Adrenal gland (tissue), 12 donors: Measurements from ENCODE around the gene LKAAEAR1. TPM values are rescaled to one million over a fixed set of nuclear protein-coding genes. Genes with fewer than 3 reads are reported as not detected.
A peak's percentile ranks its signal among the peaks of the same experiment; 100 is the strongest.

Experiments used
- DNase-seq, 7 donors: peaks; one replicate each; pipeline ENCODE4 v3.0.0-alpha.2; 2019 to 2020
- H3K27ac ChIP-seq, 5 donors: fragments of 200-600 bp; sonication (generic) in 4 of 5; 1 replicate in 3 of 5; 2 replicates in 2 of 5; pipeline versions ENCODE4 v1.5.1 to v1.8.0; 2016 to 2020; ENCODE audit warnings: mild to moderate bottlenecking in 1 of 5
- H3K27me3 ChIP-seq: fragments of 200-600 bp; 2 replicates; pipeline ENCODE4 v1.8.0; 2021
- H3K36me3 ChIP-seq, 2 donors: fragments of 200-600 bp; replicated peaks in 1 of 2; 1 replicate in 1 of 2; 2 replicates in 1 of 2; pipeline versions ENCODE4 v1.5.1 to v1.8.0; 2018 to 2022
- H3K4me1 ChIP-seq, 2 donors: fragments of 200-600 bp; replicated peaks in 1 of 2; 1 replicate in 1 of 2; 2 replicates in 1 of 2; pipeline versions ENCODE4 v1.5.1 to v1.8.0; 2018 to 2021
- H3K4me3 ChIP-seq, 4 donors: fragments of 200-600 bp; sonication (generic) in 3 of 4; one replicate each; pipeline ENCODE4 v1.5.1; 2016 to 2018
- H3K9me3 ChIP-seq, 3 donors: fragments of 200-600 bp; sonication (generic) in 1 of 3; replicated peaks in 1 of 3; 1 replicate in 2 of 3; 2 replicates in 1 of 3; pipeline versions ENCODE4 v1.5.1 to v1.8.0; 2016 to 2021
- CTCF ChIP-seq, 6 experiments: fragments of 450-650 bp in 4 of 6; fragments of 200-600 bp in 2 of 6; sonication (generic) in 1 of 6; IDR thresholded peaks; 1 replicate in 5 of 6; 2 replicates in 1 of 6; pipeline versions ENCODE4 v1.5.1 to v1.8.0; 2016 to 2021; ENCODE audit warnings: antibody characterized with exemption in 6 of 6, mild to moderate bottlenecking in 2 of 6, moderate library complexity in 1 of 6
- POLR2A ChIP-seq, 2 donors: fragments of 450-650 bp; IDR thresholded peaks; one replicate each; pipeline ENCODE4 v1.6.1; 2017; ENCODE audit warnings: antibody characterized with exemption in 2 of 2, mild to moderate bottlenecking in 2 of 2, moderate library complexity in 1 of 2
- WGBS, 4 donors: extraction: QIAGEN DNeasy Blood & Tissue Kit in 2 of 4; methylation state at CpG; one replicate each; pipeline versions ENCODE4 v1.1.5 to v1.1.7; 2013 to 2017; 5-methylcytosine and 5-hydroxymethylcytosine counted together
- intact Hi-C, 2 donors: fragments of 100-400 bp; cut with DNase I; formaldehyde crosslinking; loops; one replicate each; pipeline versions ENCODE4 v1.14.1 to v1.15.0; 2022 to 2023
- polyA plus RNA-seq, 3 donors: library from polyadenylated mRNA; stranded (reverse); fragments of 200-250 nt in 2 of 3; fragments of 350-450 nt in 1 of 3; fragmentation: Illumina TruSeq in 1 of 3; extraction: RNeasy Lipid Tissue Mini Kit (QIAGEN cat#74804) in 1 of 3; gene quantifications; one replicate each; pipeline ENCODE4 v1.2.3, GENCODE V29; 2013 to 2014
- total RNA-seq, 9 donors: library from RNA; depleted of rRNA in 4 of 9; stranded (reverse); fragments of >200 nt in 4 of 9; fragments of 120-200 nt in 1 of 9; fragmentation: NEBNext Ultra II Directional in 1 of 9; extraction: Animal tissue kit (Norgen Biotek cat#: 25700) in 1 of 9; gene quantifications; one replicate each; pipeline versions ENCODE4 v1.1.0 to v1.2.4, GENCODE V29; 2013 to 2023
- donor health status: healthy with polysubstance abuse.
- donor health status: Bipolar disorder and iron deficiency.
- donor health status: DM: yes; HTN: yes; CAD: no.
- donor health status: DM: no; HTN: no; CAD: no.
- donor health status: DM: no; HTN: no; CAD: no.
- donor health status: DM: yes; HTN: yes; CAD: no.

The LKAAEAR1 gene
- total and polyA plus RNA-seq, 12 donors, result 0.28 to 1.2 (median 1.1) TPM; not detected in 9

GRCh38 chr20:64103871-64104666 lies 19.9 kb upstream of the LKAAEAR1 start:
- DNase-seq, result peak in 5 of 7 donors; percentile 4 to 49 (median 9)

GRCh38 chr20:64102647-64103354 lies 18.6 kb upstream of the LKAAEAR1 start:
- no peaks in the 10 kb centered on the region for H3K36me3 ChIP-seq
- no peak for TF ChIP-seq POLR2A (IDR thresholded peaks at IDR 0.05)
- TF ChIP-seq CTCF (IDR thresholded peaks at IDR 0.05), result no peak

More at GRCh38 chr20:64103871-64104666, 19.9 kb upstream of the LKAAEAR1 start:
- Histone ChIP-seq H3K4me3 (no peak overlapping the region), H3K9me3 (no peaks in the 10 kb centered on the region), H3K27ac (no peak overlapping the region), H3K4me1 (peaks cover 0 to 3% of the 10 kb centered on the region in 2 donors), H3K36me3 (no peaks in the 10 kb centered on the region), H3K27me3 (peaks cover 21% of the 10 kb centered on the region)
- 66 to 76% (median 72%) methylated on average over 14 to 20 of the region's 20 CpGs for WGBS, 4 donors
- TF ChIP-seq POLR2A (IDR thresholded peaks at IDR 0.05) (no peak), CTCF (IDR thresholded peaks at IDR 0.05) (no peak)
- intact Hi-C loops, result no loop called here

GRCh38 chr20:64101731-64102621 lies 17.8 kb upstream of the LKAAEAR1 start:
- H3K9me3 ChIP-seq, result no peaks in the 10 kb centered on the region
- peak in 4 of 7 donors; percentile 13 to 47 (median 44) for DNase-seq
- TF ChIP-seq CTCF (IDR thresholded peaks at IDR 0.05), result peak; percentile 24 to 62 (median 38)
- TF ChIP-seq POLR2A (IDR thresholded peaks at IDR 0.05), result no peak
- WGBS, 4 donors, result 6 to 22% (median 14%) methylated on average over 15 to 62 of the region's 64 CpGs
- H3K4me3 ChIP-seq, result peak overlapping the region in 1 of 4 donors; percentile 50
- intact Hi-C loops, result no loop called here
- H3K36me3 ChIP-seq, result no peaks in the 10 kb centered on the region
- peak overlapping the region in 1 of 5 donors; percentile 64 for H3K27ac ChIP-seq
- peaks cover 21% of the 10 kb centered on the region for H3K27me3 ChIP-seq
- H3K4me1 ChIP-seq, result peaks cover 0 to 3% of the 10 kb centered on the region in 2 donors

More at GRCh38 chr20:64102647-64103354, 18.6 kb upstream of the LKAAEAR1 start:
- 27 to 52% (median 30%) methylated on average over 11 to 30 of the region's 30 CpGs for WGBS, 4 donors
- H3K4me1 ChIP-seq, result peaks cover 0 to 3% of the 10 kb centered on the region in 2 donors
- peak in 3 of 7 donors; percentile 2 to 79 (median 11) for DNase-seq
- peak overlapping the region in 1 of 5 donors; percentile 64 for H3K27ac ChIP-seq
- H3K27me3 ChIP-seq, result peaks cover 21% of the 10 kb centered on the region
- peak overlapping the region in 1 of 4 donors; percentile 50 for H3K4me3 ChIP-seq
- intact Hi-C loops, result no loop called here
- H3K9me3 ChIP-seq, result no peaks in the 10 kb centered on the region
